HEK293T (cell line): ENCODE data around the gene CAPN8.

Experiments
- CTCF ChIA-PET: fragments of 350-600 bp; formaldehyde crosslinking; extraction: SDS; loops from one replicate; lab custom pipeline; 2021; ENCODE audit warnings: antibody characterized with exemption, inconsistent platforms; lab: Yijun Ruan, JAX
- POLR2A ChIA-PET: fragments of 350-600 bp; formaldehyde crosslinking; extraction: SDS; loops from one replicate; lab custom pipeline; 2020; ENCODE audit warnings: antibody characterized with exemption, inconsistent platforms; lab: Yijun Ruan, JAX
- DNase-seq: peaks from one replicate; pipeline ENCODE4 v3.0.0; 2012; ENCODE audit warnings: mixed read lengths; ENCODE audit errors: extremely low spot score
- ARNT ChIP-seq: fragments of 450-650 bp; IDR thresholded peaks from 2 replicates; pipeline ENCODE4 v1.6.1; 2017; ENCODE audit warnings: mild to moderate bottlenecking
- BHLHE40 ChIP-seq: fragments of 450-650 bp; IDR thresholded peaks from 2 replicates; pipeline ENCODE4 v1.6.1; 2016; ENCODE audit warnings: mild to moderate bottlenecking, moderate library complexity, borderline replicate concordance
- CTBP1 ChIP-seq: fragments of 450-650 bp; IDR thresholded peaks from 2 replicates; pipeline ENCODE4 v1.6.1; 2016; ENCODE audit warnings: borderline replicate concordance
- ELF4 ChIP-seq: fragments of 450-650 bp; IDR thresholded peaks from 2 replicates; pipeline ENCODE4 v1.6.1; 2017; ENCODE audit warnings: antibody characterized with exemption
- FOXA1 ChIP-seq: fragments of 450-650 bp; IDR thresholded peaks from 2 replicates; pipeline ENCODE4 v1.6.1; 2016; ENCODE audit warnings: mild to moderate bottlenecking
- FOXK2 ChIP-seq: fragments of 450-650 bp; IDR thresholded peaks from 2 replicates; pipeline ENCODE4 v1.6.1; 2016; ENCODE audit warnings: mild to moderate bottlenecking
- FOXM1 ChIP-seq: fragments of 450-650 bp; IDR thresholded peaks from 2 replicates; pipeline ENCODE4 v1.6.1; 2017; ENCODE audit warnings: mild to moderate bottlenecking, borderline replicate concordance
- HDGF ChIP-seq: fragments of 450-650 bp; IDR thresholded peaks from 2 replicates; pipeline ENCODE4 v1.6.1; 2017; ENCODE audit warnings: antibody characterized with exemption, borderline replicate concordance
- L3MBTL2 ChIP-seq: fragments of 450-650 bp; conservative IDR thresholded peaks from 2 replicates; pipeline ENCODE4 v1.6.1; 2016; ENCODE audit warnings: mild to moderate bottlenecking
- LEF1 ChIP-seq: fragments of 450-650 bp; IDR thresholded peaks from 2 replicates; pipeline ENCODE4 v1.6.1; 2017; ENCODE audit warnings: mild to moderate bottlenecking, borderline replicate concordance
- NFRKB ChIP-seq: fragments of 450-650 bp; IDR thresholded peaks from 2 replicates; pipeline ENCODE4 v1.6.1; 2016; ENCODE audit warnings: mild to moderate bottlenecking, moderate library complexity
- PKNOX1 ChIP-seq: fragments of 450-650 bp; IDR thresholded peaks from 2 replicates; pipeline ENCODE4 v1.6.1; 2016
- SP1 ChIP-seq: fragments of 450-650 bp; IDR thresholded peaks from 2 replicates; pipeline ENCODE4 v1.6.1; 2017
- SUZ12 ChIP-seq: fragments of 450-650 bp; IDR thresholded peaks from 2 replicates; pipeline ENCODE4 v1.6.1; 2016; ENCODE audit warnings: mild to moderate bottlenecking
- TARDBP ChIP-seq: fragments of 450-650 bp; IDR thresholded peaks from 2 replicates; pipeline ENCODE4 v1.6.1; 2016
- ZNF384 ChIP-seq: fragments of 450-650 bp; IDR thresholded peaks from 2 replicates; pipeline ENCODE4 v1.6.1; 2016

The CAPN8 gene

GRCh38 chr1:223650465-223650864 is 15.0 kb downstream of the CAPN8 start:
- DNase-seq = no peak
- CTCF ChIA-PET = no interaction called here
- TF ChIP-seq LEF1 (no peak), FOXM1 (no peak), SP1 (no peak), FOXK2 (no peak), CTBP1 (no peak), HDGF (no peak), SUZ12 (no peak), ARNT (no peak), L3MBTL2 (no peak), NFRKB (no peak), BHLHE40 (no peak), ELF4 (no peak), FOXA1 (no peak), ZNF384 (no peak), TARDBP (no peak), PKNOX1 (no peak)
- POLR2A ChIA-PET = no interaction called here

GRCh38 chr1:223649222-223649621 is 16.3 kb downstream of the CAPN8 start:
- CTCF ChIA-PET = no interaction called here
- no peak for DNase-seq
- POLR2A ChIA-PET = no interaction called here
- no peak for TF ChIP-seq SUZ12
- no peak for TF ChIP-seq ARNT
- TF ChIP-seq PKNOX1 = no peak
- no peak for TF ChIP-seq LEF1
- TF ChIP-seq TARDBP = no peak
- no peak for TF ChIP-seq SP1
- TF ChIP-seq BHLHE40 = no peak
- TF ChIP-seq CTBP1 = no peak
- TF ChIP-seq L3MBTL2 = no peak
- TF ChIP-seq ZNF384 = no peak
- TF ChIP-seq ELF4 = no peak
- no peak for TF ChIP-seq FOXA1
- no peak for TF ChIP-seq FOXK2
- TF ChIP-seq FOXM1 = no peak
- no peak for TF ChIP-seq HDGF

- ChIA-PET CTCF (no interaction called here), POLR2A (no interaction called here)
- DNase-seq = no peak
- TF ChIP-seq LEF1 (no peak), SP1 (no peak), CTBP1 (no peak), TARDBP (no peak), ARNT (no peak), SUZ12 (no peak), FOXM1 (no peak), NFRKB (no peak), ELF4 (no peak), FOXK2 (no peak), BHLHE40 (no peak), FOXA1 (no peak), ZNF384 (no peak), HDGF (no peak), L3MBTL2 (no peak), PKNOX1 (no peak)
Observed at GRCh38 chr1:223647249-223647648, 18.3 kb downstream of the CAPN8 start.

GRCh38 chr1:223645903-223646302 is 19.6 kb downstream of the CAPN8 start:
- ChIA-PET POLR2A (no interaction called here), CTCF (no interaction called here)
- no peak for DNase-seq
- TF ChIP-seq LEF1 = no peak
- no peak for TF ChIP-seq HDGF
- TF ChIP-seq SUZ12 = no peak
- TF ChIP-seq L3MBTL2 = no peak
- TF ChIP-seq FOXK2 = no peak
- no peak for TF ChIP-seq BHLHE40
- no peak for TF ChIP-seq PKNOX1
- TF ChIP-seq TARDBP = no peak
- TF ChIP-seq ARNT = no peak
- no peak for TF ChIP-seq CTBP1
- no peak for TF ChIP-seq SP1
- no peak for TF ChIP-seq FOXA1
- TF ChIP-seq ZNF384 = no peak
- TF ChIP-seq FOXM1 = no peak
- TF ChIP-seq NFRKB = no peak
- no peak for TF ChIP-seq ELF4

GRCh38 chr1:223642237-223642636 is 23.3 kb downstream of the CAPN8 start:
- TF ChIP-seq FOXM1 (no peak), FOXK2 (no peak)
- DNase-seq = no peak
- POLR2A ChIA-PET = no interaction called here
- CTCF ChIA-PET = interaction anchor here (1.1 to 2.1 kb wide), 2 partner anchors 14 to 86 kb away, joined by 5 to 6 read pairs; no protein-coding TSS in a partner anchor
